Spleen (tissue), 11 donors: ENCODE results near the gene DCTN4. TPM values are rescaled to one million over a fixed set of nuclear protein-coding genes. Genes with fewer than 3 reads are reported as not detected.

Source experiments
- DNase-seq: peaks from one replicate; pipeline ENCODE4 v3.0.0-alpha.2; 2020
- H3K27ac ChIP-seq, 8 donors: fragments of 200-600 bp; sonication (generic) in 7 of 8; 1 replicate in 4 of 8; 2 replicates in 4 of 8; pipeline versions ENCODE4 v1.5.0 to v1.8.0; 2016 to 2021; ENCODE audit warnings: inconsistent platforms in 4 of 8, mild to moderate bottlenecking in 4 of 8, moderate library complexity in 1 of 8
- H3K27me3 ChIP-seq, 7 donors: fragments of 200-600 bp; sonication (generic) in 6 of 7; replicated peaks in 1 of 7; 1 replicate in 4 of 7; 2 replicates in 3 of 7; pipeline versions ENCODE4 v1.5.0 to v1.8.0; 2016 to 2021; ENCODE audit warnings: inconsistent platforms in 3 of 7, mild to moderate bottlenecking in 1 of 7
- H3K36me3 ChIP-seq, 6 donors: fragments of 200-600 bp; sonication (generic) in 5 of 6; 1 replicate in 4 of 6; 2 replicates in 2 of 6; pipeline versions ENCODE4 v1.5.0 to v1.8.0; 2016 to 2021; ENCODE audit warnings: inconsistent platforms in 2 of 6
- H3K4me1 ChIP-seq, 6 donors: fragments of 200-600 bp; sonication (generic) in 5 of 6; 1 replicate in 3 of 6; 2 replicates in 3 of 6; pipeline versions ENCODE4 v1.5.0 to v1.8.0; 2016 to 2021; ENCODE audit warnings: inconsistent platforms in 3 of 6
- H3K4me3 ChIP-seq, 8 donors: fragments of 200-600 bp; sonication (generic) in 7 of 8; 1 replicate in 4 of 8; 2 replicates in 4 of 8; pipeline versions ENCODE4 v1.5.0 to v1.8.0; 2016 to 2021; ENCODE audit warnings: inconsistent platforms in 4 of 8, mild to moderate bottlenecking in 4 of 8, moderate library complexity in 2 of 8
- H3K9me3 ChIP-seq, 8 donors: fragments of 200-600 bp; sonication (generic) in 7 of 8; 1 replicate in 4 of 8; 2 replicates in 4 of 8; pipeline versions ENCODE4 v1.5.0 to v1.8.0; 2016 to 2021; ENCODE audit warnings: inconsistent platforms in 4 of 8
- CTCF ChIP-seq, 11 experiments: fragments of 200-600 bp in 7 of 11; fragments of 450-650 bp in 4 of 11; sonication (generic) in 4 of 11; IDR thresholded peaks in 8 of 11; conservative IDR thresholded peaks in 3 of 11; 1 replicate in 7 of 11; 2 replicates in 4 of 11; pipeline versions ENCODE4 v1.4.0 to v1.8.0; 2016 to 2021; ENCODE audit warnings: antibody characterized with exemption in 11 of 11, inconsistent platforms in 4 of 11, mild to moderate bottlenecking in 1 of 11
- POLR2A ChIP-seq, 3 donors: fragments of 450-650 bp; IDR thresholded peaks; one replicate each; pipeline ENCODE4 v1.5.1; 2017; ENCODE audit warnings: antibody characterized with exemption in 3 of 3, mild to moderate bottlenecking in 1 of 3
- POLR2AphosphoS5 ChIP-seq, 3 donors: sonication (generic); formaldehyde crosslinking; IDR thresholded peaks; one replicate each; pipeline ENCODE4 v1.5.1; 2017; ENCODE audit warnings: antibody characterized with exemption in 3 of 3
- WGBS, 5 donors: extraction: QIAGEN DNeasy Blood & Tissue Kit in 3 of 5; methylation state at CpG; one replicate each; pipeline versions ENCODE4 v1.1.5 to v1.1.7; 2013 to 2018; 5-methylcytosine and 5-hydroxymethylcytosine counted together
- intact Hi-C: fragments of 100-400 bp; cut with DNase I; formaldehyde crosslinking; loops from one replicate; pipeline ENCODE4 v1.15.0; 2023; ENCODE audit warnings: low total_unique reads
- polyA plus RNA-seq, 3 donors: library from polyadenylated mRNA; stranded (reverse); fragments of 200-250 nt; gene quantifications; one replicate each; pipeline ENCODE4 v1.2.1, GENCODE V29; 2013
- total RNA-seq, 7 donors: library from RNA; depleted of rRNA in 3 of 7; stranded (reverse); fragments of >200 nt in 3 of 7; fragmentation: NEBNext Ultra II Directional in 4 of 7; extraction: Animal tissue kit (Norgen Biotek cat#: 25700) in 4 of 7; gene quantifications; one replicate each; pipeline versions ENCODE4 v1.1.0 to v1.2.1, GENCODE V29; 2016 to 2021
- donor health status: healthy with polysubstance abuse.
- donor health status: DM: no; HTN: no; CAD: no; lungs with moderate emphysema.
- donor health status: DM: no; HTN: no; CAD: no.
- donor health status: Bipolar disorder and iron deficiency.
- donor health status: healthy.
- donor health status: DM: no; HTN: no; CAD: no.
- donor health status: DM: yes; HTN: yes; CAD: no.

DCTN4 gene
- total and polyA plus RNA-seq, 10 donors, result 11.4 to 68.7 (median 52.0) TPM

GRCh38 chr5:150690760-150691159, 68.1 kb downstream of the DCTN4 start:
- Histone ChIP-seq H3K27ac (no peak overlapping the region), H3K36me3 (peaks cover 2 to 94% (median 65%) of the 10 kb centered on the region in 6 donors), H3K9me3 (no peaks in the 10 kb centered on the region), H3K4me1 (peaks cover 0 to 4% (median 0%) of the 10 kb centered on the region in 6 donors), H3K27me3 (no peaks in the 10 kb centered on the region), H3K4me3 (no peak overlapping the region)
- intact Hi-C loops, result no loop called here
- no peak for DNase-seq
- TF ChIP-seq POLR2A (IDR thresholded peaks at IDR 0.05), result no peak
- 81 to 86% (median 85%) methylated on average over 6 of the region's 6 CpGs for WGBS, 5 donors

DNA sequence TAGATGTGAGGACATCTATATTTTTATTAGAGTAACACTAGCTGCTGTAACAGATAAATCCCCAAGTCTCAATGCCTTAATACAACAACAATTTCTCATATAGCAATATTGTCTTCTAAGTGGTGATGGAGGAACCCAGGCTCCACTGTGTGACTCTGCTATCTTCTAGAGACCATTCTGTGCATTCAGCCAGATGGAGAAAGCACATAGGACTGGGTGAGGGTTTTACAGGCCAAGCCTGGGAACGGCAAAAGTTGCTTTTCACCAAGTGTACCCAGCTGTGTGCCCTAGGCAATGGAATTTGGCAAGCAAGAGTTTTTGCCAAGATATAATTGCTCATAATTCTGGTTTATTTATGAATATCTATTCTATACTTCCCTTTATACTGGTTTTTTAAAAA, 69.7 kb downstream of the DCTN4 start:
- Histone ChIP-seq H3K9me3 (no peaks in the 10 kb centered on the region), H3K4me1 (no peaks in the 10 kb centered on the region), H3K27me3 (no peaks in the 10 kb centered on the region), H3K4me3 (no peak overlapping the region), H3K36me3 (peaks cover 2 to 78% (median 48%) of the 10 kb centered on the region in 6 donors), H3K27ac (no peak overlapping the region)
- WGBS, 5 donors, result 89 to 96% (median 92%) methylated on average over 1 of the region's 1 CpG
- no peak for DNase-seq
- intact Hi-C loops, result no loop called here
- TF ChIP-seq POLR2AphosphoS5 (IDR thresholded peaks at IDR 0.05), result no peak
- TF ChIP-seq POLR2A (IDR thresholded peaks at IDR 0.05), result no peak
- TF ChIP-seq CTCF (IDR thresholded peaks at IDR 0.05 in 8 of 11, conservative IDR thresholded peaks at IDR 0.05 in 3 of 11), result no peak

- H3K4me1 ChIP-seq, result peaks cover 8 to 19% (median 16%) of the 10 kb centered on the region in 6 donors
- peaks cover 0 to 15% (median 5%) of the 10 kb centered on the region in 7 donors for H3K27me3 ChIP-seq
- no peak overlapping the region for H3K4me3 ChIP-seq
- intact Hi-C loops, result no loop called here
- no peak overlapping the region for H3K27ac ChIP-seq
- no peak for DNase-seq
- no peak for TF ChIP-seq CTCF (IDR thresholded peaks at IDR 0.05 in 8 of 11, conservative IDR thresholded peaks at IDR 0.05 in 3 of 11)
- no peak for TF ChIP-seq POLR2AphosphoS5 (IDR thresholded peaks at IDR 0.05)
- no peak for TF ChIP-seq POLR2A (IDR thresholded peaks at IDR 0.05)
- WGBS, 5 donors, result 81 to 99% (median 92%) methylated on average over 7 to 9 of the region's 9 CpGs
- H3K9me3 ChIP-seq, result no peaks in the 10 kb centered on the region
- peaks cover 0 to 19% (median 0%) of the 10 kb centered on the region in 6 donors for H3K36me3 ChIP-seq
These were observed 82.2 kb downstream of the DCTN4 start for GRCh38 chr5:150676578-150676977.

DNA sequence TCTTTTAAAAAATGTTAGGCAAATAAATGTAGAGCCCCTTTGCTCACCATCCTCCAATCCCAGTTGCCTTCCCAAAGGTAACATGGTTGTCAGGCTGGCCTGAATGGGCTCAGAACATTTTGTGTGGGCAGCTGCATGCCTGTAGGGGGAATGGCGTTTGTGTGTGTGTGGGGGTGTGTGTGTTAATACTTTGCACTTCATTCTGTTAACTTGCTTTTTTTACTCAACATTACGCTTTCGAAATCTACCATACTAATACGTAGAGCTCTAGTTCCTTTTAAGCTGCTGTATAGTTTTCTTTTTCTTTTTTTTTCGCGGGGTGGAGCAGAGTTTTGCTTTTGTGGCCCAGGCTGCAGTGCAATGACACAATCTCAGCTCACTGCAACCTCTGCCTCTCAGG, 83.7 kb downstream of the DCTN4 start:
- Histone ChIP-seq H3K4me1 (peaks cover 9 to 27% (median 22%) of the 10 kb centered on the region in 6 donors), H3K27me3 (peaks cover 0 to 30% (median 9%) of the 10 kb centered on the region in 7 donors), H3K4me3 (no peak overlapping the region), H3K9me3 (no peaks in the 10 kb centered on the region), H3K36me3 (peaks cover 0 to 15% (median 0%) of the 10 kb centered on the region in 6 donors), H3K27ac (no peak overlapping the region)
- 60 to 89% (median 72%) methylated on average over 6 of the region's 6 CpGs for WGBS, 5 donors
- no peak for DNase-seq
- intact Hi-C loops, result no loop called here
- no peak for TF ChIP-seq CTCF (IDR thresholded peaks at IDR 0.05 in 8 of 11, conservative IDR thresholded peaks at IDR 0.05 in 3 of 11)
- no peak for TF ChIP-seq POLR2AphosphoS5 (IDR thresholded peaks at IDR 0.05)
- TF ChIP-seq POLR2A (IDR thresholded peaks at IDR 0.05), result no peak
